ENCODE results near the gene NTRK2. TPM values are rescaled to one million over a fixed set of nuclear protein-coding genes. Genes with fewer than 3 reads are reported as not detected.

Gene NTRK2
- total RNA-seq, 1 donor from 2014 or later, result 0.38 TPM

- ATAC-seq, result no peak
- no peak for DNase-seq (ENCODE audit: low spot score)
Measured at GRCh38 chr9:84681516-84682285, 12.2 kb downstream of the NTRK2 start.

GRCh38 chr9:84686068-84686467 is 16.5 kb downstream of the NTRK2 start:
- DNase-seq (ENCODE audit: low spot score) (no peak), ATAC-seq (no peak)

GRCh38 chr9:84688956-84689355 is 19.4 kb downstream of the NTRK2 start:
- DNase-seq (ENCODE audit: low spot score), result no peak
- ATAC-seq, result no peak

- DNase-seq (ENCODE audit: low spot score) (no peak), ATAC-seq (no peak)
Measured at GRCh38 chr9:84691634-84692033, 22.1 kb downstream of the NTRK2 start.

- DNase-seq (ENCODE audit: low spot score) (no peak), ATAC-seq (peak; percentile 26)
Measured at GRCh38 chr9:84694248-84694647, 24.7 kb downstream of the NTRK2 start.

GRCh38 chr9:84697042-84697441 is 27.5 kb downstream of the NTRK2 start:
- DNase-seq (ENCODE audit: low spot score) (no peak), ATAC-seq (no peak)

GRCh38 chr9:84697509-84698114 is 28.1 kb downstream of the NTRK2 start:
- DNase-seq (ENCODE audit: low spot score) (peak; percentile 55), ATAC-seq (peak; percentile 87)

- DNase-seq (ENCODE audit: low spot score), result no peak
- no peak for ATAC-seq
Measured at GRCh38 chr9:84698323-84698722, 28.8 kb downstream of the NTRK2 start.

- no peak for DNase-seq (ENCODE audit: low spot score)
Measured at GRCh38 chr9:84699984-84700383, 30.5 kb downstream of the NTRK2 start.

GRCh38 chr9:84701801-84702200 is 32.3 kb downstream of the NTRK2 start:
- DNase-seq (ENCODE audit: low spot score) (no peak), ATAC-seq (no peak)

More at GRCh38 chr9:84699984-84700383, 30.5 kb downstream of the NTRK2 start:
- ATAC-seq, result no peak

- ATAC-seq, result no peak
- no peak for DNase-seq (ENCODE audit: low spot score)
Measured at GRCh38 chr9:84702471-84702870, 32.9 kb downstream of the NTRK2 start.

- DNase-seq (ENCODE audit: low spot score) (no peak), ATAC-seq (no peak)
Measured at GRCh38 chr9:84703793-84704192, 34.3 kb downstream of the NTRK2 start.

- no peak for ATAC-seq
- DNase-seq (ENCODE audit: low spot score), result no peak
Measured at GRCh38 chr9:84705128-84705527, 35.6 kb downstream of the NTRK2 start.

- DNase-seq (ENCODE audit: low spot score) (no peak), ATAC-seq (no peak)
Measured at GRCh38 chr9:84708400-84708799, 38.9 kb downstream of the NTRK2 start.

GRCh38 chr9:84709056-84709455 is 39.5 kb downstream of the NTRK2 start:
- ATAC-seq (no peak), DNase-seq (ENCODE audit: low spot score) (no peak)

GRCh38 chr9:84710701-84711397 is 41.3 kb downstream of the NTRK2 start:
- no peak for DNase-seq (ENCODE audit: low spot score)

GRCh38 chr9:84711398-84711777 is 41.9 kb downstream of the NTRK2 start:
- no peak for ATAC-seq
- no peak for DNase-seq (ENCODE audit: low spot score)

More at GRCh38 chr9:84710701-84711397, 41.3 kb downstream of the NTRK2 start:
- no peak for ATAC-seq

GRCh38 chr9:84711936-84712335 is 42.4 kb downstream of the NTRK2 start:
- no peak for DNase-seq (ENCODE audit: low spot score)
- no peak for ATAC-seq

- DNase-seq (ENCODE audit: low spot score) (no peak), ATAC-seq (no peak)
Measured at GRCh38 chr9:84716217-84716616, 46.7 kb downstream of the NTRK2 start.

- no peak for DNase-seq (ENCODE audit: low spot score)
- ATAC-seq, result no peak
Measured at GRCh38 chr9:84718476-84718875, 48.9 kb downstream of the NTRK2 start.

- no peak for DNase-seq (ENCODE audit: low spot score)
- ATAC-seq, result no peak
Measured at GRCh38 chr9:84722388-84722989, 53.0 kb downstream of the NTRK2 start.

GRCh38 chr9:84723426-84723825 is 53.9 kb downstream of the NTRK2 start:
- DNase-seq (ENCODE audit: low spot score), result no peak
- ATAC-seq, result no peak

Measured in left lobe of liver (tissue), 2 donors.